ENCODE data around the gene MAP2. TPM values are rescaled to one million over a fixed set of nuclear protein-coding genes. Genes with fewer than 3 reads are reported as not detected.

The MAP2 gene
- total and polyA plus RNA-seq, 2 experiments from 2014 or later: 2.9 to 4.4 TPM

- no peak for TF ChIP-seq ZNF462 (CRISPR knock-in tag; IDR thresholded peaks at IDR 0.05)
- TF ChIP-seq NANOG (IDR thresholded peaks at IDR 0.05; ENCODE audit: borderline replicate concordance): no peak
Measured at GRCh38 chr2:209388446-209389037, 35.3 kb upstream of the MAP2 start (continued).

GRCh38 chr2:209389171-209389618 is 34.7 kb upstream of the MAP2 start:
- no peak overlapping the region for H3K4me3 ChIP-seq
- DNase-seq (ENCODE audit: low spot score) (no peak), ATAC-seq (no peak; the same call in 2 of the 3 replicates)
- no peaks in the 10 kb centered on the region for H3K27me3 ChIP-seq (ENCODE audit: insufficient read depth)
- no peaks in the 10 kb centered on the region for H3K4me1 Mint-ChIP-seq
- H3K4me2 ChIP-seq: no peak overlapping the region
- peaks cover 2% of the 10 kb centered on the region for H3K27me3 Mint-ChIP-seq (ENCODE audit: insufficient read depth, low read depth, poor library complexity)
- no peaks in the 10 kb centered on the region; the same call in 2 of the 3 replicates for H3K36me3 Mint-ChIP-seq (ENCODE audit: low read depth)
- no peak overlapping the region for H3K4me3 Mint-ChIP-seq
- H3K4me1 ChIP-seq (ENCODE audit: insufficient read depth): no peaks in the 10 kb centered on the region
- H3K79me2 ChIP-seq (replicated peaks; ENCODE audit: insufficient read depth): no peaks in the 10 kb centered on the region
- peaks cover 6% of the 10 kb centered on the region; the same call in 2 of the 3 replicates for H3K9me3 Mint-ChIP-seq
- no peaks in the 10 kb centered on the region for H3K36me3 ChIP-seq (ENCODE audit: insufficient read depth)
- H3K9me2 ChIP-seq (ENCODE audit: insufficient read depth): no peaks in the 10 kb centered on the region
- no peak overlapping the region for H3K27ac Mint-ChIP-seq
- H3F3A ChIP-seq (replicated peaks; ENCODE audit: low read depth): no peaks in the 10 kb centered on the region
- no peak overlapping the region for H2AFZ ChIP-seq
- H3K27ac ChIP-seq (ENCODE audit: low read depth): no peak overlapping the region
- no peaks in the 10 kb centered on the region for H4K20me1 ChIP-seq (replicated peaks; ENCODE audit: insufficient read depth)
- TF ChIP-seq NANOG (IDR thresholded peaks at IDR 0.05; ENCODE audit: borderline replicate concordance) (no peak), EZH2 (IDR thresholded peaks at IDR 0.05; ENCODE audit: low read depth, unreplicated experiment) (no peak), CREB1 (CRISPR knock-in tag; IDR thresholded peaks at IDR 0.05; ENCODE audit: low read depth) (no peak), ZNF331 (CRISPR knock-in tag; IDR thresholded peaks at IDR 0.05; ENCODE audit: low read depth) (no peak), ZNF462 (CRISPR knock-in tag; IDR thresholded peaks at IDR 0.05) (no peak), ZNF114 (CRISPR knock-in tag; IDR thresholded peaks at IDR 0.05) (no peak), JUNB (IDR thresholded peaks at IDR 0.05; ENCODE audit: unreplicated experiment) (no peak)

Measured in GM23338 (cell line).